NCI-H446 treated with DMSO at 0.1 percent for 48 hours (cell line): Measurements from ENCODE around the gene GSK3B.

Experiments used
- DNase-seq: peaks from one replicate; lab custom pipeline; 2025; lab: John Stamatoyannopoulos, UW

The GSK3B gene

GRCh38 chr3:119817071-119817470 lies 277.2 kb downstream of the GSK3B start:
- DNase-seq, result no peak

GRCh38 chr3:119815716-119816115 lies 278.5 kb downstream of the GSK3B start:
- DNase-seq, result no peak

- no peak for DNase-seq
Measured at GRCh38 chr3:119812491-119813058, 281.7 kb downstream of the GSK3B start.

GRCh38 chr3:119810018-119810435 lies 284.2 kb downstream of the GSK3B start:
- no peak for DNase-seq

GRCh38 chr3:119809249-119810017 lies 284.8 kb downstream of the GSK3B start:
- DNase-seq, result no peak

- no peak for DNase-seq
Measured at GRCh38 chr3:119808843-119809242, 285.4 kb downstream of the GSK3B start.

GRCh38 chr3:119808244-119808643 lies 286.0 kb downstream of the GSK3B start:
- no peak for DNase-seq

- no peak for DNase-seq
Measured at GRCh38 chr3:119800844-119801243, 293.4 kb downstream of the GSK3B start.

GRCh38 chr3:119796785-119797184 lies 297.5 kb downstream of the GSK3B start:
- no peak for DNase-seq

GRCh38 chr3:119796368-119796767 lies 297.9 kb downstream of the GSK3B start:
- DNase-seq, result no peak

- DNase-seq, result no peak
Measured at GRCh38 chr3:119795849-119796248, 298.4 kb downstream of the GSK3B start.

- no peak for DNase-seq
Measured at GRCh38 chr3:119794971-119795612, 299.2 kb downstream of the GSK3B start.

GRCh38 chr3:119794401-119794800 lies 299.8 kb downstream of the GSK3B start:
- no peak for DNase-seq

GRCh38 chr3:119792270-119792669 lies 302.0 kb downstream of the GSK3B start:
- no peak for DNase-seq

- DNase-seq, result no peak
Measured at GRCh38 chr3:119790369-119790768, 303.9 kb downstream of the GSK3B start.

GRCh38 chr3:119786409-119786808 lies 307.8 kb downstream of the GSK3B start:
- DNase-seq, result no peak

GRCh38 chr3:119783883-119784282 lies 310.4 kb downstream of the GSK3B start:
- DNase-seq, result no peak

- no peak for DNase-seq
Measured at GRCh38 chr3:119783255-119783654, 311.0 kb downstream of the GSK3B start.

- no peak for DNase-seq
Measured at GRCh38 chr3:119782460-119782859, 311.8 kb downstream of the GSK3B start.

GRCh38 chr3:119781330-119782198 lies 312.7 kb downstream of the GSK3B start, which contains the start of gene NR1I2:
NR1I2 (plus strand) TSS chr3:119782101.
- DNase-seq, result no peak

- DNase-seq, result no peak
Measured at GRCh38 chr3:119779731-119780383, 314.4 kb downstream of the GSK3B start.

- no peak for DNase-seq
Measured at GRCh38 chr3:119778811-119779210, 315.4 kb downstream of the GSK3B start.
